WTC11 (cell line): ENCODE measurements around the gene RBM7. TPM values are rescaled to one million over a fixed set of nuclear protein-coding genes. Genes with fewer than 3 reads are reported as not detected.
A peak's percentile ranks its signal among the peaks of the same experiment; 100 is the strongest.

Experiments
- ATAC-seq: fragments of 200-7000 bp; cut with Tn5 transposase; 2 replicates; pipeline ENCODE4 v1.10.0; 2021; ENCODE audit warnings: mild to moderate bottlenecking, moderate library complexity
- CTCF ChIA-PET: fragments of 300-600 bp; sonication (Branson Sonifier 250); formaldehyde crosslinking; loops from one replicate; lab custom pipeline; 2021; ENCODE audit warnings: antibody characterized with exemption; lab: Charles Lee
- POLR2A ChIA-PET: fragments of 350-600 bp; sonication (Branson Sonifier 250); formaldehyde crosslinking; loops from one replicate; lab custom pipeline; 2021; ENCODE audit warnings: antibody characterized with exemption; lab: Charles Lee
- DNase-seq: peaks from one replicate; pipeline ENCODE4 v3.0.0; 2021; ENCODE audit warnings: low spot score
- H3K27ac Mint-ChIP-seq: 2 replicates; pipeline ENCODE4 v1.8.0; 2021; ENCODE audit warnings: mixed read lengths
- H3K27me3 Mint-ChIP-seq: 2 replicates; pipeline ENCODE4 v1.8.0; 2021; ENCODE audit warnings: low read depth, mild to moderate bottlenecking, moderate library complexity, mixed read lengths
- H3K36me3 Mint-ChIP-seq: 2 replicates; pipeline ENCODE4 v1.8.0; 2021; ENCODE audit warnings: mixed read lengths
- H3K4me1 Mint-ChIP-seq: 2 replicates; pipeline ENCODE4 v1.8.0; 2022; ENCODE audit warnings: mixed read lengths
- H3K4me3 Mint-ChIP-seq: 2 replicates; pipeline ENCODE4 v1.8.0; 2021; ENCODE audit warnings: mild to moderate bottlenecking, moderate library complexity, mixed read lengths
- H3K9me3 Mint-ChIP-seq: 2 replicates; pipeline ENCODE4 v1.8.0; 2021; ENCODE audit warnings: mixed read lengths
- AR ChIP-seq: fragments of 250-450 bp; sonication (Bioruptor Pico); IDR thresholded peaks from 2 replicates; pipeline ENCODE4 v1.9.0; 2021; ENCODE audit warnings: mild to moderate bottlenecking
- CREM ChIP-seq: sonication (generic); formaldehyde crosslinking; IDR thresholded peaks from 2 replicates; pipeline ENCODE4 v1.8.1; 2022; ENCODE audit warnings: mild to moderate bottlenecking, missing genetic modification reagents, moderate library complexity
- ELF4 ChIP-seq: sonication (generic); formaldehyde crosslinking; IDR thresholded peaks from 2 replicates; pipeline ENCODE4 v1.8.1; 2022; ENCODE audit warnings: low read depth, mild to moderate bottlenecking, moderate library complexity, missing genetic modification reagents
- FOXJ3 ChIP-seq: sonication (generic); formaldehyde crosslinking; IDR thresholded peaks from 2 replicates; pipeline ENCODE4 v1.9.0; 2021; ENCODE audit warnings: missing genetic modification reagents, mild to moderate bottlenecking, borderline replicate concordance
- GTF2I ChIP-seq: fragments of 250-450 bp; sonication (Bioruptor Pico); conservative IDR thresholded peaks from 2 replicates; pipeline ENCODE4 v1.4.0; 2021; ENCODE audit warnings: mild to moderate bottlenecking
- IRF2 ChIP-seq: sonication (generic); formaldehyde crosslinking; IDR thresholded peaks from 2 replicates; pipeline ENCODE4 v1.8.0; 2022; ENCODE audit warnings: low read depth, missing genetic modification reagents, borderline replicate concordance
- MXD4 ChIP-seq: fragments of 250-450 bp; sonication (Bioruptor Pico); IDR thresholded peaks from 2 replicates; pipeline ENCODE4 v1.8.0; 2021; ENCODE audit warnings: mild to moderate bottlenecking, moderate library complexity, borderline replicate concordance
- MYBL2 ChIP-seq: sonication (generic); formaldehyde crosslinking; IDR thresholded peaks from 2 replicates; pipeline ENCODE4 v1.8.1; 2023; ENCODE audit warnings: mild to moderate bottlenecking, moderate library complexity, missing genetic modification reagents
- NFYB ChIP-seq: sonication (generic); formaldehyde crosslinking; conservative IDR thresholded peaks from 2 replicates; pipeline ENCODE4 v1.8.0; 2022; ENCODE audit warnings: low read depth, missing genetic modification reagents
- OVOL2 ChIP-seq: fragments of 250-450 bp; sonication (Bioruptor Pico); IDR thresholded peaks from 2 replicates; pipeline ENCODE4 v1.9.0; 2021; ENCODE audit warnings: mild to moderate bottlenecking, borderline replicate concordance
- PRRX2 ChIP-seq: fragments of 250-450 bp; sonication (Bioruptor Pico); IDR thresholded peaks from 2 replicates; pipeline ENCODE4 v1.8.0; 2021; ENCODE audit warnings: mild to moderate bottlenecking
- SOX15 ChIP-seq: fragments of 250-450 bp; sonication (Bioruptor Pico); IDR thresholded peaks from 2 replicates; pipeline ENCODE4 v1.9.0; 2021; ENCODE audit warnings: mild to moderate bottlenecking
- ZMAT4 ChIP-seq: fragments of 250-450 bp; sonication (Bioruptor Pico); IDR thresholded peaks from 2 replicates; pipeline ENCODE4 v1.9.0; 2021; ENCODE audit warnings: mild to moderate bottlenecking
- ZNF219 ChIP-seq: sonication (generic); formaldehyde crosslinking; IDR thresholded peaks from 2 replicates; pipeline ENCODE4 v1.8.0; 2023; ENCODE audit warnings: missing genetic modification reagents, mild to moderate bottlenecking, borderline replicate concordance
- ZNF232 ChIP-seq: sonication (generic); formaldehyde crosslinking; IDR thresholded peaks from 2 replicates; pipeline ENCODE4 v1.8.0; 2022; ENCODE audit warnings: mild to moderate bottlenecking, missing genetic modification reagents
- ZNF423 ChIP-seq: fragments of 250-450 bp; sonication (Bioruptor Pico); IDR thresholded peaks from 2 replicates; pipeline ENCODE4 v2.1.2; 2022; ENCODE audit warnings: mild to moderate bottlenecking, moderate library complexity
- ZNF512 ChIP-seq: sonication (generic); formaldehyde crosslinking; IDR thresholded peaks from 2 replicates; pipeline ENCODE4 v1.8.1; 2022; ENCODE audit warnings: missing genetic modification reagents, borderline replicate concordance
- total RNA-seq: library from RNA; stranded (reverse); gene quantifications from 3 replicates; pipeline ENCODE4 v1.2.3, GENCODE V29; 2021
- TF ChIP-seq, protein P1 (sequence below): fragments of 250-450 bp; sonication (Bioruptor Pico); IDR thresholded peaks from 2 replicates; pipeline ENCODE4 v1.9.0; 2021; ENCODE audit warnings: moderate library complexity, mild to moderate bottlenecking, inconsistent platforms, borderline replicate concordance
- TF ChIP-seq, protein P2 (sequence below): fragments of 250-450 bp; sonication (Bioruptor Pico); IDR thresholded peaks from 2 replicates; pipeline ENCODE4 v1.8.0; 2021; ENCODE audit warnings: mild to moderate bottlenecking
- TF ChIP-seq, protein P3 (sequence below): sonication (generic); formaldehyde crosslinking; IDR thresholded peaks from 2 replicates; pipeline ENCODE4 v1.8.0; 2022; ENCODE audit warnings: mild to moderate bottlenecking, missing genetic modification reagents

The RBM7 gene
- total RNA-seq, 1 experiment from 2014 or later, result 38.1 TPM

- TF ChIP-seq IRF2 (CRISPR knock-in tag) (no peak), CREM (CRISPR knock-in tag) (no peak), ZNF232 (no peak), MYBL2 (CRISPR knock-in tag) (no peak), OVOL2 (CRISPR knock-in tag) (no peak), PRRX2 (CRISPR knock-in tag) (no peak), GTF2I (CRISPR knock-in tag) (no peak), SOX15 (no peak), MXD4 (no peak), FOXJ3 (CRISPR knock-in tag) (no peak), NFYB (CRISPR knock-in tag) (no peak), ZMAT4 (CRISPR knock-in tag) (no peak), ELF4 (no peak), ZNF512 (no peak)
- TF ChIP-seq, protein P1, sequence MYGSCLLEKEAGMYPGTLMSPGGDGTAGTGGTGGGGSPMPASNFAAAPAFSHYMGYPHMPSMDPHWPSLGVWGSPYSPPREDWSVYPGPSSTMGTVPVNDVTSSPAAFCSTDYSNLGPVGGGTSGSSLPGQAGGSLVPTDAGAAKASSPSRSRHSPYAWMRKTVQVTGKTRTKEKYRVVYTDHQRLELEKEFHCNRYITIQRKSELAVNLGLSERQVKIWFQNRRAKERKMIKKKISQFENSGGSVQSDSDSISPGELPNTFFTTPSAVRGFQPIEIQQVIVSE (CRISPR knock-in tag), result no peak
- TF ChIP-seq, protein P2, sequence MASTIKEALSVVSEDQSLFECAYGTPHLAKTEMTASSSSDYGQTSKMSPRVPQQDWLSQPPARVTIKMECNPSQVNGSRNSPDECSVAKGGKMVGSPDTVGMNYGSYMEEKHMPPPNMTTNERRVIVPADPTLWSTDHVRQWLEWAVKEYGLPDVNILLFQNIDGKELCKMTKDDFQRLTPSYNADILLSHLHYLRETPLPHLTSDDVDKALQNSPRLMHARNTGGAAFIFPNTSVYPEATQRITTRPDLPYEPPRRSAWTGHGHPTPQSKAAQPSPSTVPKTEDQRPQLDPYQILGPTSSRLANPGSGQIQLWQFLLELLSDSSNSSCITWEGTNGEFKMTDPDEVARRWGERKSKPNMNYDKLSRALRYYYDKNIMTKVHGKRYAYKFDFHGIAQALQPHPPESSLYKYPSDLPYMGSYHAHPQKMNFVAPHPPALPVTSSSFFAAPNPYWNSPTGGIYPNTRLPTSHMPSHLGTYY (CRISPR knock-in tag), result no peak
- H3K4me1 Mint-ChIP-seq, result peaks cover 39% of the 10 kb centered on the region
- no peaks in the 10 kb centered on the region for H3K27me3 Mint-ChIP-seq
- H3K27ac Mint-ChIP-seq, result peak overlapping the region; percentile 99
- ChIA-PET CTCF (interaction anchor here (0.8 kb wide), 1 partner anchor 120 kb away, joined by 3 read pairs; no protein-coding TSS in a partner anchor), POLR2A (interaction anchor here (0.6 kb wide), 1 partner anchor 201 kb away, joined by 4 read pairs; no protein-coding TSS in a partner anchor)
- no peak for DNase-seq
- H3K36me3 Mint-ChIP-seq, result peaks cover 35% of the 10 kb centered on the region
- no peaks in the 10 kb centered on the region for H3K9me3 Mint-ChIP-seq
- ATAC-seq, result no peak
- peak overlapping the region; percentile 90 for H3K4me3 Mint-ChIP-seq
Observed at GRCh38 chr11:114401311-114401710, 845 bp downstream of the RBM7 start.

DNA sequence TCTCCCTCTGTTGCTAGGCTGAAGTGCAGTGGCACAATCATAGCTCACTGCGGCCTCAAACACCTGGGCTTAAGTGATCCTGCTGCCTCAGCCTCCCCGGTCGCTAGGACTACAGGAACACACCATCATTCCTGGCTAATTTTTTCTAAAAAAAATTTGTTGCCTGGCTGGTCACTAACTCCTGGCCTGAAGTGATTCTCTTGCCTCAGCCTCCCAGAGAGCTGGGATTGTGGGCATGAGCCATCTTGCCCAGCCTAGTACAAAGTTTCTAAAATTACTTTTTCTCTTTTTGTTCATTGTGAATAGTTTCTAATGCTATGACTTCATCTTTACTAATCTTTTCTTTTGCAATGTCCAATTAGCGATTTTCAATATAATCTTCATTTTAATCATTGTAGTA lies 12.5 kb downstream of the RBM7 start:
- DNase-seq (no peak), ATAC-seq (no peak)
- Mint-ChIP-seq H3K27ac (peak overlapping the region; percentile 32; the same call in 1 of the 2 replicates), H3K27me3 (no peaks in the 10 kb centered on the region), H3K36me3 (peaks cover 30% of the 10 kb centered on the region), H3K4me1 (peaks cover 9% of the 10 kb centered on the region), H3K9me3 (peaks cover 6% of the 10 kb centered on the region; the same call in 1 of the 2 replicates), H3K4me3 (no peak overlapping the region)
- ChIA-PET CTCF (interaction anchor here (1.9 kb wide), 1 partner anchor 72 kb away, joined by 7 read pairs; no protein-coding TSS in a partner anchor), POLR2A (no interaction called here)
- no peak for TF ChIP-seq ZNF219 (CRISPR knock-in tag)
- TF ChIP-seq, protein P3, sequence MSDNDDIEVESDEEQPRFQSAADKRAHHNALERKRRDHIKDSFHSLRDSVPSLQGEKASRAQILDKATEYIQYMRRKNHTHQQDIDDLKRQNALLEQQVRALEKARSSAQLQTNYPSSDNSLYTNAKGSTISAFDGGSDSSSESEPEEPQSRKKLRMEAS (CRISPR knock-in tag), result no peak
- no peak for TF ChIP-seq ZNF423 (CRISPR knock-in tag)
- TF ChIP-seq AR, result no peak
